Panc1 (cell line): ENCODE data around the gene UBXN2A. TPM values are rescaled to one million over a fixed set of nuclear protein-coding genes. Genes with fewer than 3 reads are reported as not detected.

Source experiments
- ATAC-seq: fragments of 200-7000 bp; cut with Tn5 transposase; 2 replicates; pipeline ENCODE4 v1.9.1; 2020; ENCODE audit warnings: mild to moderate bottlenecking, moderate library complexity
- BruUV-seq: library from RNA; stranded (reverse); fragments of 400-500 nt; replicated peaks from 2 replicates; lab custom pipeline; 2021; lab: Mats Ljungman, UMichigan
- CTCF ChIA-PET: fragments of 300-600 bp; sonication (Branson Sonifier 250); formaldehyde crosslinking; loops from one replicate; lab custom pipeline; 2022; ENCODE audit warnings: antibody characterized with exemption; lab: Charles Lee
- POLR2A ChIA-PET: fragments of 300-600 bp; sonication (Branson Sonifier 250); formaldehyde crosslinking; loops from one replicate; lab custom pipeline; 2022; ENCODE audit warnings: antibody characterized with exemption; lab: Charles Lee
- DNase-seq: peaks from one replicate; pipeline ENCODE4 v3.0.0-alpha.2; 2010; ENCODE audit warnings: low read depth, low spot score
- H3K27ac ChIP-seq: 2 replicates; pipeline ENCODE4 v1.5.1; 2011; ENCODE audit warnings: mild to moderate bottlenecking, low read length, inconsistent platforms
- H3K27me3 ChIP-seq: fragments of 200-500 bp; sonication (Bioruptor generic); 2 replicates; pipeline ENCODE4 v1.6.0; 2014; ENCODE audit warnings: low read length, inconsistent platforms; ENCODE audit not compliant: control insufficient read depth, insufficient read depth
- H3K36me3 ChIP-seq: fragments of 200-500 bp; sonication (Bioruptor generic); 2 replicates; pipeline ENCODE4 v1.5.1; 2014; ENCODE audit warnings: inconsistent platforms, mild to moderate bottlenecking, low read length, moderate library complexity; ENCODE audit not compliant: control insufficient read depth, insufficient read depth
- H3K4me1 ChIP-seq: 2 replicates; pipeline ENCODE4 v1.5.1; 2011; ENCODE audit warnings: inconsistent platforms, mild to moderate bottlenecking, low read length, moderate library complexity; ENCODE audit not compliant: control insufficient read depth, insufficient read depth
- H3K4me3 ChIP-seq, 2 experiments: 2 replicates each; pipeline ENCODE4 v1.5.1; 2011 to 2012; ENCODE audit warnings: low read depth in 2 of 2, low read length in 2 of 2, mild to moderate bottlenecking in 2 of 2, inconsistent platforms in 1 of 2, moderate library complexity in 1 of 2
- H3K9me3 ChIP-seq: fragments of 200-500 bp; sonication (Bioruptor generic); 2 replicates; pipeline ENCODE4 v1.5.1; 2014; ENCODE audit warnings: low read depth, mild to moderate bottlenecking, inconsistent platforms, low read length, moderate library complexity; ENCODE audit not compliant: control insufficient read depth, insufficient read depth
- POLR2AphosphoS5 ChIP-seq: IDR thresholded peaks from 2 replicates; pipeline ENCODE4 v1.6.1; 2012; ENCODE audit warnings: mild to moderate bottlenecking, low read depth, low read length, moderate library complexity
- REST ChIP-seq, 2 experiments: IDR thresholded peaks; 2 replicates each; pipeline ENCODE4 v1.6.1; 2011 to 2012; ENCODE audit warnings: low read depth in 2 of 2, control low read depth in 1 of 2, low read length in 1 of 2, mild to moderate bottlenecking in 1 of 2, moderate library complexity in 1 of 2; ENCODE audit not compliant: insufficient read depth in 1 of 2
- SIN3A ChIP-seq: IDR thresholded peaks from 2 replicates; pipeline ENCODE4 v1.6.1; 2012; ENCODE audit warnings: low read depth, mild to moderate bottlenecking, low read length, moderate library complexity, borderline replicate concordance; ENCODE audit not compliant: insufficient read depth
- TCF7L2 ChIP-seq: IDR thresholded peaks from 2 replicates; pipeline ENCODE4 v1.6.1; 2011; ENCODE audit warnings: mild to moderate bottlenecking, low read depth, low read length, inconsistent platforms
- in situ Hi-C: cut with HindIII; loops from 2 replicates; pipeline ENCODE4 v1.10.0; 2016; ENCODE audit warnings: low sequenced_read_pairs, low pct_unique_long_range_greater_than_20kb
- intact Hi-C: fragments of 100-400 bp; cut with micrococcal nuclease; formaldehyde crosslinking; loops from one replicate; pipeline ENCODE4 v1.10.0; 2022; ENCODE audit not compliant: unreplicated experiment
- total RNA-seq: library from RNA; stranded (reverse); gene quantifications from one replicate; pipeline ENCODE4 v1.2.1, GENCODE V29; 2021; ENCODE audit not compliant: unreplicated experiment
- TF ChIP-seq, protein P1 (sequence below): fragments of 450-650 bp; IDR thresholded peaks from 2 replicates; pipeline ENCODE4 v1.5.1; 2017; ENCODE audit warnings: mild to moderate bottlenecking

The UBXN2A gene
- total RNA-seq, 1 experiment from 2014 or later = 23.3 TPM

- H3K9me3 ChIP-seq = no peaks in the 10 kb centered on the region
- H3K36me3 ChIP-seq = no peaks in the 10 kb centered on the region
- no TSS peak for BruUV-seq
- DNase-seq (no peak), ATAC-seq (no peak)
- ChIA-PET CTCF (no interaction called here), POLR2A (no interaction called here)
- TF ChIP-seq SIN3A = no peak
- no peak for TF ChIP-seq REST (IDR thresholded peaks at IDR 0.05; ENCODE audit: insufficient read depth in 1 of 2, low read depth in 2 of 2, low read length in 1 of 2)
- no peak for TF ChIP-seq TCF7L2
- TF ChIP-seq, protein P1, sequence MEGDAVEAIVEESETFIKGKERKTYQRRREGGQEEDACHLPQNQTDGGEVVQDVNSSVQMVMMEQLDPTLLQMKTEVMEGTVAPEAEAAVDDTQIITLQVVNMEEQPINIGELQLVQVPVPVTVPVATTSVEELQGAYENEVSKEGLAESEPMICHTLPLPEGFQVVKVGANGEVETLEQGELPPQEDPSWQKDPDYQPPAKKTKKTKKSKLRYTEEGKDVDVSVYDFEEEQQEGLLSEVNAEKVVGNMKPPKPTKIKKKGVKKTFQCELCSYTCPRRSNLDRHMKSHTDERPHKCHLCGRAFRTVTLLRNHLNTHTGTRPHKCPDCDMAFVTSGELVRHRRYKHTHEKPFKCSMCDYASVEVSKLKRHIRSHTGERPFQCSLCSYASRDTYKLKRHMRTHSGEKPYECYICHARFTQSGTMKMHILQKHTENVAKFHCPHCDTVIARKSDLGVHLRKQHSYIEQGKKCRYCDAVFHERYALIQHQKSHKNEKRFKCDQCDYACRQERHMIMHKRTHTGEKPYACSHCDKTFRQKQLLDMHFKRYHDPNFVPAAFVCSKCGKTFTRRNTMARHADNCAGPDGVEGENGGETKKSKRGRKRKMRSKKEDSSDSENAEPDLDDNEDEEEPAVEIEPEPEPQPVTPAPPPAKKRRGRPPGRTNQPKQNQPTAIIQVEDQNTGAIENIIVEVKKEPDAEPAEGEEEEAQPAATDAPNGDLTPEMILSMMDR = no peak
- TF ChIP-seq POLR2AphosphoS5 = no peak
- H3K4me3 ChIP-seq = no peak overlapping the region
- no peak overlapping the region for H3K27ac ChIP-seq
- in situ Hi-C loops = no loop called here
- H3K4me1 ChIP-seq = no peaks in the 10 kb centered on the region
- intact Hi-C loops = no loop called here
- H3K27me3 ChIP-seq = no peaks in the 10 kb centered on the region
Observed at GRCh38 chr2:23953625-23954024, 13.4 kb downstream of the UBXN2A start.

DNA sequence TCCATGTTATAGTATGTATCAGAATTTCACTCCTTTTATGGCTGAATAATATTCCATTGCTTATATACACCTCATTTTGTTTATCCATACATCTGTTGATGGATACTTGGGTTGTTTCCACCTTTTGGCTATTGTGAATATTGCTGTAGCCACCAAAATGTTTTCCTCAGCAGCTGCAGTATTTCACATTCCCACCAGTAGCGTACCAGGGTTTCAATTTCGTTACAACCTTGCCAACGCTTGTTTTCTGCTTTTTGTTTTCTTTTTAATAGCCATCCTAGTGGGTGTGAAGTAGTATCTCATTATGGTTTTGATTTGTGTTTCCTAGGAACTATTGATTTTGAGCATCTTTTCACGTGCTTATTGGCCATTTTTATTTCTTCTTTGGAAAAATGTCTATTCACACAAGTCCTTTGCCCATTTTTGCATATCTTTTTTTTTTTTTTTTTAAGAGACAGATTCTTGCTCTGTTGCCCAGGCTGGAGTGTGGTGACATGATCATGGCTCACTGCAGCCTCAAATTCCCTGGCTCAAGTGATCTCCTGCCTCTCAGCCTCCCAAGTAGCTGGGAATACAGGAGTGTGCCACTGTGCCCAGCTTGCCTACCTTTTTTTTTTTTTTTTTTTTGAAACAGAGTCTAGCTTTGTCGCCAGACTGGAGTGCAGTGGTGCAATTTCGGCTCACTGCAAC is 14.2 kb downstream of the UBXN2A start:
- Histone ChIP-seq H3K9me3 (no peaks in the 10 kb centered on the region), H3K27me3 (no peaks in the 10 kb centered on the region), H3K4me1 (no peaks in the 10 kb centered on the region), H3K27ac (no peak overlapping the region), H3K4me3 (no peak overlapping the region), H3K36me3 (no peaks in the 10 kb centered on the region)
- TF ChIP-seq POLR2AphosphoS5 (no peak), REST (IDR thresholded peaks at IDR 0.05; ENCODE audit: insufficient read depth in 1 of 2, low read depth in 2 of 2, low read length in 1 of 2) (no peak), TCF7L2 (no peak), SIN3A (no peak)
- TF ChIP-seq, protein P1 = no peak
- in situ Hi-C loops = no loop called here
- no TSS peak for BruUV-seq
- ATAC-seq (no peak), DNase-seq (no peak)
- CTCF ChIA-PET = no interaction called here
- POLR2A ChIA-PET = no interaction called here
- intact Hi-C loops = no loop called here
